HepG2 (cell line): ENCODE data around the gene LRRC27.

Experiments
- NFIC ChIP-seq: IDR thresholded peaks from 2 replicates; pipeline ENCODE4 v1.6.1; 2012; ENCODE audit warnings: mild to moderate bottlenecking, low read length, inconsistent platforms
- RNF2 ChIP-seq: fragments of 450-650 bp; conservative IDR thresholded peaks from 2 replicates; pipeline ENCODE4 v1.6.1; 2016; ENCODE audit warnings: low read depth
- ZNF557 ChIP-seq: sonication (generic); formaldehyde crosslinking; IDR thresholded peaks from 2 replicates; pipeline ENCODE4 v1.4.0; 2020; ENCODE audit warnings: missing genetic modification reagents
- TF ChIP-seq, protein P1 (sequence below): sonication (generic); formaldehyde crosslinking; IDR thresholded peaks from 2 replicates; pipeline ENCODE4 v1.5.0; 2020; ENCODE audit warnings: mild to moderate bottlenecking, missing genetic modification reagents, moderate library complexity
- TF ChIP-seq, protein P2 (sequence below), 2 experiments: sonication (generic) in 1 of 2; formaldehyde crosslinking in 1 of 2; IDR thresholded peaks; 2 replicates each; pipeline versions ENCODE4 v1.4.0 to v1.6.1; 2018 to 2020; ENCODE audit warnings: missing genetic modification reagents in 2 of 2, borderline replicate concordance in 1 of 2, low read depth in 1 of 2, mild to moderate bottlenecking in 1 of 2, missing biosample characterization in 1 of 2
- TF ChIP-seq, protein P3 (sequence below): sonication (generic); formaldehyde crosslinking; IDR thresholded peaks from 2 replicates; pipeline ENCODE4 v1.9.0; 2021; ENCODE audit warnings: missing genetic modification reagents, borderline replicate concordance

DNA sequence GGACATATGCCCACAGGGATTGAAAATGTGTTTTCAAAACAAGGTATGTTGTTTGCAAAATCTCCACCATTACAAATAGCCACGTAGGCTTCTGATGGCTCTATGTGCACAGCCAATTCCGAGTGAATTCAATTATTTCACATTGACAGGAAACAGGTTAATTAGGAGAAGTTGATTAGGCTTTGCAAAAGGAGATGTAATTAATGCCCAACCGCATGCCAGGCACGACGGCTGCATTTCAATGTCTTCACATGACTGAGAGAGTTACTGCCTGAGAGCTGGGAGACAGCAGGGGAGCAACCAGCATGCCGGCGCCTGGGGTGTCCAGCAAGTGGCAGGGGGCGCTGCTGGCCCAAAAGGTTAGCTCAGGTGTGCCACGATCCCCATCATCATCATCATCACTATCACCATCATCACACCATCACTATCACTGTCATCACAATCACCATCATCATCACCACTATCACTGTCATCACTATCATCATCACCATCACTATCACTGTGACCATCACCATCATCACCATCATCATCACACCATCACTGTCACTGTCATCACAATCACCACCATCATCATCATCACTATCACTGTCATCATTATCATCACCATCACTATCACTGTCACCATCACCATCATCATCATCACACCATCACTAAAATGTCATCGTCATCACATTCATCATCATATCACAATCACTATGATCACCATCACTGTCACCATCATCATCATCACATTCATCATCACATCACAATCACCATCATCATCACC is 95.2 kb downstream of the LRRC27 start:
- no peak for TF ChIP-seq ZNF557 (CRISPR knock-in tag)
- no peak for TF ChIP-seq NFIC
- TF ChIP-seq, protein P1, sequence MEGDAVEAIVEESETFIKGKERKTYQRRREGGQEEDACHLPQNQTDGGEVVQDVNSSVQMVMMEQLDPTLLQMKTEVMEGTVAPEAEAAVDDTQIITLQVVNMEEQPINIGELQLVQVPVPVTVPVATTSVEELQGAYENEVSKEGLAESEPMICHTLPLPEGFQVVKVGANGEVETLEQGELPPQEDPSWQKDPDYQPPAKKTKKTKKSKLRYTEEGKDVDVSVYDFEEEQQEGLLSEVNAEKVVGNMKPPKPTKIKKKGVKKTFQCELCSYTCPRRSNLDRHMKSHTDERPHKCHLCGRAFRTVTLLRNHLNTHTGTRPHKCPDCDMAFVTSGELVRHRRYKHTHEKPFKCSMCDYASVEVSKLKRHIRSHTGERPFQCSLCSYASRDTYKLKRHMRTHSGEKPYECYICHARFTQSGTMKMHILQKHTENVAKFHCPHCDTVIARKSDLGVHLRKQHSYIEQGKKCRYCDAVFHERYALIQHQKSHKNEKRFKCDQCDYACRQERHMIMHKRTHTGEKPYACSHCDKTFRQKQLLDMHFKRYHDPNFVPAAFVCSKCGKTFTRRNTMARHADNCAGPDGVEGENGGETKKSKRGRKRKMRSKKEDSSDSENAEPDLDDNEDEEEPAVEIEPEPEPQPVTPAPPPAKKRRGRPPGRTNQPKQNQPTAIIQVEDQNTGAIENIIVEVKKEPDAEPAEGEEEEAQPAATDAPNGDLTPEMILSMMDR (CRISPR knock-in tag) = no peak
- TF ChIP-seq, protein P2, sequence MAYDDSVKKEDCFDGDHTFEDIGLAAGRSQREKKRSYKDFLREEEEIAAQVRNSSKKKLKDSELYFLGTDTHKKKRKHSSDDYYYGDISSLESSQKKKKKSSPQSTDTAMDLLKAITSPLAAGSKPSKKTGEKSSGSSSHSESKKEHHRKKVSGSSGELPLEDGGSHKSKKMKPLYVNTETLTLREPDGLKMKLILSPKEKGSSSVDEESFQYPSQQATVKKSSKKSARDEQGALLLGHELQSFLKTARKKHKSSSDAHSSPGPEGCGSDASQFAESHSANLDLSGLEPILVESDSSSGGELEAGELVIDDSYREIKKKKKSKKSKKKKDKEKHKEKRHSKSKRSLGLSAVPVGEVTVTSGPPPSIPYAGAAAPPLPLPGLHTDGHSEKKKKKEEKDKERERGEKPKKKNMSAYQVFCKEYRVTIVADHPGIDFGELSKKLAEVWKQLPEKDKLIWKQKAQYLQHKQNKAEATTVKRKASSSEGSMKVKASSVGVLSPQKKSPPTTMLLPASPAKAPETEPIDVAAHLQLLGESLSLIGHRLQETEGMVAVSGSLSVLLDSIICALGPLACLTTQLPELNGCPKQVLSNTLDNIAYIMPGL (CRISPR knock-in tag; IDR thresholded peaks at IDR 0.05; ENCODE audit: borderline replicate concordance in 1 of 2, low read depth in 1 of 2) = no peak
- no peak for TF ChIP-seq RNF2
- TF ChIP-seq, protein P3, sequence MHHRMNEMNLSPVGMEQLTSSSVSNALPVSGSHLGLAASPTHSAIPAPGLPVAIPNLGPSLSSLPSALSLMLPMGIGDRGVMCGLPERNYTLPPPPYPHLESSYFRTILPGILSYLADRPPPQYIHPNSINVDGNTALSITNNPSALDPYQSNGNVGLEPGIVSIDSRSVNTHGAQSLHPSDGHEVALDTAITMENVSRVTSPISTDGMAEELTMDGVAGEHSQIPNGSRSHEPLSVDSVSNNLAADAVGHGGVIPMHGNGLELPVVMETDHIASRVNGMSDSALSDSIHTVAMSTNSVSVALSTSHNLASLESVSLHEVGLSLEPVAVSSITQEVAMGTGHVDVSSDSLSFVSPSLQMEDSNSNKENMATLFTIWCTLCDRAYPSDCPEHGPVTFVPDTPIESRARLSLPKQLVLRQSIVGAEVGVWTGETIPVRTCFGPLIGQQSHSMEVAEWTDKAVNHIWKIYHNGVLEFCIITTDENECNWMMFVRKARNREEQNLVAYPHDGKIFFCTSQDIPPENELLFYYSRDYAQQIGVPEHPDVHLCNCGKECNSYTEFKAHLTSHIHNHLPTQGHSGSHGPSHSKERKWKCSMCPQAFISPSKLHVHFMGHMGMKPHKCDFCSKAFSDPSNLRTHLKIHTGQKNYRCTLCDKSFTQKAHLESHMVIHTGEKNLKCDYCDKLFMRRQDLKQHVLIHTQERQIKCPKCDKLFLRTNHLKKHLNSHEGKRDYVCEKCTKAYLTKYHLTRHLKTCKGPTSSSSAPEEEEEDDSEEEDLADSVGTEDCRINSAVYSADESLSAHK (CRISPR knock-in tag) = no peak
